ES-I3 (cell line): ENCODE results near the gene CRKL.

ENCODE experiments used
- H3K36me3 ChIP-seq: 2 replicates; pipeline ENCODE4 v1.6.1; 2013; ENCODE audit warnings: mild to moderate bottlenecking, low read length, control low read depth, moderate library complexity; ENCODE audit not compliant: insufficient read depth
- H3K4me1 ChIP-seq: 2 replicates; pipeline ENCODE4 v1.6.1; 2013; ENCODE audit warnings: mild to moderate bottlenecking, control low read depth, low read length; ENCODE audit not compliant: insufficient read depth
- H3K9ac ChIP-seq: 2 replicates; pipeline ENCODE4 v1.6.1; 2013; ENCODE audit warnings: low read depth, mild to moderate bottlenecking, low read length, moderate library complexity
- H3K9me3 ChIP-seq: 2 replicates; pipeline ENCODE4 v1.6.1; 2013; ENCODE audit warnings: mild to moderate bottlenecking, low read length, moderate library complexity; ENCODE audit not compliant: control insufficient read depth, insufficient read depth

The CRKL gene

GRCh38 chr22:20916916-20917810 is at the start of gene CRKL:
CRKL (plus strand) TSS chr22:20917407; CDS start chr22:20917935, 528 bp downstream.
- H3K36me3 ChIP-seq: no peaks in the 10 kb centered on the region
- H3K9ac ChIP-seq: peak within 1 kb of the TSS; percentile 79
- peaks cover 7% of the 10 kb centered on the region; the same call in 1 of the 2 replicates for H3K4me1 ChIP-seq

GRCh38 chr22:20868025-20868962 is 48.9 kb upstream of the CRKL start:
- Histone ChIP-seq H3K9me3 (no peaks in the 10 kb centered on the region), H3K36me3 (no peaks in the 10 kb centered on the region; the same call in 1 of the 2 replicates), H3K4me1 (no peaks in the 10 kb centered on the region), H3K9ac (no peak overlapping the region)

More at GRCh38 chr22:20916916-20917810, at the start of gene CRKL:
- no peaks in the 10 kb centered on the region for H3K9me3 ChIP-seq

- Histone ChIP-seq H3K4me1 (no peaks in the 10 kb centered on the region), H3K9me3 (no peaks in the 10 kb centered on the region), H3K36me3 (no peaks in the 10 kb centered on the region; the same call in 1 of the 2 replicates), H3K9ac (no peak overlapping the region)
Measured at GRCh38 chr22:20869234-20869633, 48.0 kb upstream of the CRKL start.

- no peak overlapping the region for H3K9ac ChIP-seq
- H3K36me3 ChIP-seq: no peaks in the 10 kb centered on the region; the same call in 1 of the 2 replicates
- H3K9me3 ChIP-seq: no peaks in the 10 kb centered on the region
- no peaks in the 10 kb centered on the region for H3K4me1 ChIP-seq
Measured at GRCh38 chr22:20873214-20873613, 44.0 kb upstream of the CRKL start.

- Histone ChIP-seq H3K36me3 (no peaks in the 10 kb centered on the region; the same call in 1 of the 2 replicates), H3K9ac (no peak overlapping the region), H3K4me1 (no peaks in the 10 kb centered on the region), H3K9me3 (no peaks in the 10 kb centered on the region)
Measured at GRCh38 chr22:20875296-20875695, 41.9 kb upstream of the CRKL start.

- Histone ChIP-seq H3K9me3 (no peaks in the 10 kb centered on the region), H3K36me3 (peaks cover 3% of the 10 kb centered on the region; the same call in 1 of the 2 replicates), H3K9ac (no peak overlapping the region), H3K4me1 (no peaks in the 10 kb centered on the region)
Measured at GRCh38 chr22:20877715-20878114, 39.5 kb upstream of the CRKL start.

- Histone ChIP-seq H3K36me3 (peaks cover 3% of the 10 kb centered on the region; the same call in 1 of the 2 replicates), H3K9ac (no peak overlapping the region), H3K9me3 (no peaks in the 10 kb centered on the region), H3K4me1 (no peaks in the 10 kb centered on the region)
Measured at GRCh38 chr22:20881231-20881630, 36.0 kb upstream of the CRKL start.

GRCh38 chr22:20881869-20882815 is 35.1 kb upstream of the CRKL start:
- Histone ChIP-seq H3K4me1 (no peaks in the 10 kb centered on the region), H3K9me3 (no peaks in the 10 kb centered on the region), H3K9ac (no peak overlapping the region), H3K36me3 (peaks cover 3% of the 10 kb centered on the region; the same call in 1 of the 2 replicates)

GRCh38 chr22:20882855-20883254 is 34.4 kb upstream of the CRKL start:
- H3K9ac ChIP-seq: no peak overlapping the region
- peaks cover 3% of the 10 kb centered on the region; the same call in 1 of the 2 replicates for H3K36me3 ChIP-seq
- no peaks in the 10 kb centered on the region for H3K9me3 ChIP-seq
- no peaks in the 10 kb centered on the region for H3K4me1 ChIP-seq

- Histone ChIP-seq H3K36me3 (peaks cover 9% of the 10 kb centered on the region; the same call in 1 of the 2 replicates), H3K9ac (no peak overlapping the region), H3K9me3 (no peaks in the 10 kb centered on the region), H3K4me1 (no peaks in the 10 kb centered on the region)
Measured at GRCh38 chr22:20884454-20884853, 32.8 kb upstream of the CRKL start.

GRCh38 chr22:20885017-20885556 is 32.1 kb upstream of the CRKL start:
- H3K9ac ChIP-seq: no peak overlapping the region
- no peaks in the 10 kb centered on the region for H3K4me1 ChIP-seq
- peaks cover 12% of the 10 kb centered on the region for H3K36me3 ChIP-seq
- no peaks in the 10 kb centered on the region for H3K9me3 ChIP-seq

GRCh38 chr22:20885557-20886323 is 31.5 kb upstream of the CRKL start:
- H3K9ac ChIP-seq: no peak overlapping the region
- no peaks in the 10 kb centered on the region for H3K4me1 ChIP-seq
- no peaks in the 10 kb centered on the region for H3K9me3 ChIP-seq
- peaks cover 12% of the 10 kb centered on the region for H3K36me3 ChIP-seq

- peaks cover 9% of the 10 kb centered on the region; the same call in 1 of the 2 replicates for H3K36me3 ChIP-seq
Measured at GRCh38 chr22:20887375-20887774, 29.8 kb upstream of the CRKL start.

More at GRCh38 chr22:20887375-20887774, 29.8 kb upstream of the CRKL start:
- Histone ChIP-seq H3K9me3 (no peaks in the 10 kb centered on the region), H3K9ac (no peak overlapping the region), H3K4me1 (no peaks in the 10 kb centered on the region)
